Loucy (cell line): ENCODE results near the gene TMTC4.

Experiments
- H2AFZ ChIP-seq: fragments of 200-600 bp; sonication (generic); 2 replicates; pipeline ENCODE4 v1.6.0; 2016; ENCODE audit warnings: antibody characterized with exemption, mild to moderate bottlenecking, low read length, moderate library complexity
- H3F3A ChIP-seq: fragments of 200-600 bp; 2 replicates; pipeline ENCODE4 v1.6.0; 2016; ENCODE audit warnings: antibody characterized with exemption, low read depth, mild to moderate bottlenecking
- H3K27me3 ChIP-seq: fragments of 200-600 bp; sonication (generic); 2 replicates; pipeline ENCODE4 v1.6.1; 2014; ENCODE audit warnings: low read length, mild to moderate bottlenecking; ENCODE audit not compliant: insufficient read depth, poor library complexity, severe bottlenecking
- H3K36me3 ChIP-seq: fragments of 200-600 bp; sonication (generic); 2 replicates; pipeline ENCODE4 v1.6.1; 2016; ENCODE audit warnings: low read length; ENCODE audit not compliant: insufficient read depth
- H3K4me1 ChIP-seq: fragments of 200-600 bp; sonication (generic); 2 replicates; pipeline ENCODE4 v1.5.1; 2014; ENCODE audit warnings: low read length, mild to moderate bottlenecking; ENCODE audit not compliant: insufficient read depth, poor library complexity, severe bottlenecking
- H3K4me2 ChIP-seq: fragments of 200-600 bp; sonication (generic); 2 replicates; pipeline ENCODE4 v1.6.0; 2014; ENCODE audit warnings: antibody characterized with exemption, low read length, low read depth, mild to moderate bottlenecking; ENCODE audit not compliant: poor library complexity, severe bottlenecking
- H3K4me3 ChIP-seq: fragments of 200-600 bp; sonication (generic); 2 replicates; pipeline ENCODE4 v1.5.1; 2014; ENCODE audit warnings: low read length, mild to moderate bottlenecking, mixed read lengths; ENCODE audit not compliant: poor library complexity, severe bottlenecking
- H3K79me2 ChIP-seq: fragments of 200-600 bp; sonication (generic); 2 replicates; pipeline ENCODE4 v1.6.1; 2014; ENCODE audit warnings: low read length; ENCODE audit not compliant: insufficient read depth
- H3K9ac ChIP-seq: fragments of 200-600 bp; sonication (generic); 2 replicates; pipeline ENCODE4 v1.6.0; 2014; ENCODE audit warnings: mild to moderate bottlenecking, low read depth, low read length, moderate library complexity; ENCODE audit not compliant: poor library complexity, severe bottlenecking
- H3K9me2 ChIP-seq: fragments of 200-600 bp; sonication (generic); replicated peaks from 2 replicates; pipeline ENCODE4 v1.6.1; 2016; ENCODE audit warnings: low read depth, low read length, mixed read lengths
- H3K9me3 ChIP-seq: fragments of 200-600 bp; sonication (generic); 2 replicates; pipeline ENCODE4 v1.6.1; 2014; ENCODE audit warnings: mild to moderate bottlenecking, antibody characterized with exemption, low read length, low read depth; ENCODE audit not compliant: insufficient read depth
- H4K20me1 ChIP-seq: fragments of 200-600 bp; sonication (generic); 2 replicates; pipeline ENCODE4 v1.6.0; 2014; ENCODE audit warnings: antibody characterized with exemption, low read length, mild to moderate bottlenecking; ENCODE audit not compliant: insufficient read depth, poor library complexity, severe bottlenecking
- CTCF ChIP-seq: fragments of 200-600 bp; sonication (generic); conservative IDR thresholded peaks from 2 replicates; pipeline ENCODE4 v1.5.1; 2014; ENCODE audit warnings: mild to moderate bottlenecking, antibody characterized with exemption, low read length
- EZH2phosphoT487 ChIP-seq: fragments of 200-600 bp; IDR thresholded peaks from 2 replicates; pipeline ENCODE4 v1.6.1; 2018; ENCODE audit warnings: antibody characterized with exemption, mild to moderate bottlenecking, moderate library complexity, borderline replicate concordance

Gene TMTC4

GRCh38 chr13:100666124-100666523, 8.5 kb downstream of the TMTC4 start:
- H3K9ac ChIP-seq, result no peak overlapping the region
- no peak overlapping the region for H2AFZ ChIP-seq
- H3K36me3 ChIP-seq, result peaks cover 37% of the 10 kb centered on the region; the same call in 1 of the 2 replicates
- peaks cover 22% of the 10 kb centered on the region; the same call in 1 of the 2 replicates for H3K79me2 ChIP-seq
- H3K27me3 ChIP-seq, result no peaks in the 10 kb centered on the region
- no peaks in the 10 kb centered on the region for H3K4me1 ChIP-seq
- H3K4me3 ChIP-seq, result no peak overlapping the region
- no peaks in the 10 kb centered on the region for H3K9me3 ChIP-seq
- H3K4me2 ChIP-seq, result no peak overlapping the region
- no peaks in the 10 kb centered on the region for H3K9me2 ChIP-seq
- no peaks in the 10 kb centered on the region for H3F3A ChIP-seq
- no peaks in the 10 kb centered on the region for H4K20me1 ChIP-seq
- TF ChIP-seq EZH2phosphoT487, result no peak
- no peak for TF ChIP-seq CTCF

GRCh38 chr13:100665403-100665802, 9.2 kb downstream of the TMTC4 start:
- no peak overlapping the region for H3K9ac ChIP-seq
- H3K4me2 ChIP-seq, result no peak overlapping the region
- H3F3A ChIP-seq, result no peaks in the 10 kb centered on the region
- H3K27me3 ChIP-seq, result no peaks in the 10 kb centered on the region
- H3K36me3 ChIP-seq, result peaks cover 41% of the 10 kb centered on the region; the same call in 1 of the 2 replicates
- no peaks in the 10 kb centered on the region for H4K20me1 ChIP-seq
- peaks cover 15% of the 10 kb centered on the region; the same call in 1 of the 2 replicates for H3K79me2 ChIP-seq
- no peaks in the 10 kb centered on the region for H3K9me2 ChIP-seq
- H3K4me3 ChIP-seq, result no peak overlapping the region
- H3K9me3 ChIP-seq, result no peaks in the 10 kb centered on the region
- no peak overlapping the region for H2AFZ ChIP-seq
- TF ChIP-seq CTCF (no peak), EZH2phosphoT487 (no peak)
- H3K4me1 ChIP-seq, result no peaks in the 10 kb centered on the region

GRCh38 chr13:100664171-100664900, 10.3 kb downstream of the TMTC4 start:
- Histone ChIP-seq H3K4me1 (peaks cover 5% of the 10 kb centered on the region), H3K36me3 (peaks cover 41% of the 10 kb centered on the region; the same call in 1 of the 2 replicates)
- TF ChIP-seq CTCF (no peak), EZH2phosphoT487 (no peak)

More at GRCh38 chr13:100664171-100664900, 10.3 kb downstream of the TMTC4 start:
- Histone ChIP-seq H4K20me1 (no peaks in the 10 kb centered on the region), H3K27me3 (no peaks in the 10 kb centered on the region), H3K9me3 (no peaks in the 10 kb centered on the region), H3K4me3 (no peak overlapping the region), H3K4me2 (no peak overlapping the region), H3K9ac (no peak overlapping the region), H3F3A (no peaks in the 10 kb centered on the region), H3K79me2 (peaks cover 5% of the 10 kb centered on the region; the same call in 1 of the 2 replicates), H2AFZ (no peak overlapping the region), H3K9me2 (no peaks in the 10 kb centered on the region)
